NB4 (cell line): ENCODE measurements around the gene SFRP5.

Source experiments
- CTCF ChIP-seq: IDR thresholded peaks from one replicate; pipeline ENCODE4 v1.5.1; 2012; ENCODE audit warnings: low read depth, low read length
- MAX ChIP-seq: IDR thresholded peaks from 2 replicates; pipeline ENCODE4 v1.6.1; 2011; ENCODE audit warnings: low read depth, low read length
- MYC ChIP-seq: IDR thresholded peaks from 2 replicates; pipeline ENCODE4 v1.6.1; 2011; ENCODE audit warnings: low read depth, low read length
- POLR2A ChIP-seq: IDR thresholded peaks from 2 replicates; pipeline ENCODE4 v1.6.1; 2011; ENCODE audit warnings: mild to moderate bottlenecking; ENCODE audit not compliant: insufficient read length; ENCODE audit errors: extremely low read depth

- no peak for TF ChIP-seq CTCF
- no peak for TF ChIP-seq POLR2A
- TF ChIP-seq MAX, result no peak
- no peak for TF ChIP-seq MYC
These were observed 28.4 kb downstream of the SFRP5 start for GRCh38 chr10:97743169-97743943.
